Loucy (cell line): Measurements from ENCODE around the gene CREBBP.

Experiments
- H2AFZ ChIP-seq: fragments of 200-600 bp; sonication (generic); 2 replicates; pipeline ENCODE4 v1.6.0; 2016; ENCODE audit warnings: antibody characterized with exemption, mild to moderate bottlenecking, low read length, moderate library complexity
- H3F3A ChIP-seq: fragments of 200-600 bp; 2 replicates; pipeline ENCODE4 v1.6.0; 2016; ENCODE audit warnings: antibody characterized with exemption, low read depth, mild to moderate bottlenecking
- H3K27me3 ChIP-seq: fragments of 200-600 bp; sonication (generic); 2 replicates; pipeline ENCODE4 v1.6.1; 2014; ENCODE audit warnings: low read length, mild to moderate bottlenecking; ENCODE audit not compliant: insufficient read depth, poor library complexity, severe bottlenecking
- H3K36me3 ChIP-seq: fragments of 200-600 bp; sonication (generic); 2 replicates; pipeline ENCODE4 v1.6.1; 2016; ENCODE audit warnings: low read length; ENCODE audit not compliant: insufficient read depth
- H3K4me1 ChIP-seq: fragments of 200-600 bp; sonication (generic); 2 replicates; pipeline ENCODE4 v1.5.1; 2014; ENCODE audit warnings: low read length, mild to moderate bottlenecking; ENCODE audit not compliant: insufficient read depth, poor library complexity, severe bottlenecking
- H3K4me2 ChIP-seq: fragments of 200-600 bp; sonication (generic); 2 replicates; pipeline ENCODE4 v1.6.0; 2014; ENCODE audit warnings: antibody characterized with exemption, low read length, low read depth, mild to moderate bottlenecking; ENCODE audit not compliant: poor library complexity, severe bottlenecking
- H3K4me3 ChIP-seq: fragments of 200-600 bp; sonication (generic); 2 replicates; pipeline ENCODE4 v1.5.1; 2014; ENCODE audit warnings: low read length, mild to moderate bottlenecking, mixed read lengths; ENCODE audit not compliant: poor library complexity, severe bottlenecking
- H3K79me2 ChIP-seq: fragments of 200-600 bp; sonication (generic); 2 replicates; pipeline ENCODE4 v1.6.1; 2014; ENCODE audit warnings: low read length; ENCODE audit not compliant: insufficient read depth
- H3K9ac ChIP-seq: fragments of 200-600 bp; sonication (generic); 2 replicates; pipeline ENCODE4 v1.6.0; 2014; ENCODE audit warnings: mild to moderate bottlenecking, low read depth, low read length, moderate library complexity; ENCODE audit not compliant: poor library complexity, severe bottlenecking
- H3K9me2 ChIP-seq: fragments of 200-600 bp; sonication (generic); replicated peaks from 2 replicates; pipeline ENCODE4 v1.6.1; 2016; ENCODE audit warnings: low read depth, low read length, mixed read lengths
- H3K9me3 ChIP-seq: fragments of 200-600 bp; sonication (generic); 2 replicates; pipeline ENCODE4 v1.6.1; 2014; ENCODE audit warnings: mild to moderate bottlenecking, antibody characterized with exemption, low read length, low read depth; ENCODE audit not compliant: insufficient read depth
- H4K20me1 ChIP-seq: fragments of 200-600 bp; sonication (generic); 2 replicates; pipeline ENCODE4 v1.6.0; 2014; ENCODE audit warnings: antibody characterized with exemption, low read length, mild to moderate bottlenecking; ENCODE audit not compliant: insufficient read depth, poor library complexity, severe bottlenecking
- EZH2phosphoT487 ChIP-seq: fragments of 200-600 bp; IDR thresholded peaks from 2 replicates; pipeline ENCODE4 v1.6.1; 2018; ENCODE audit warnings: antibody characterized with exemption, mild to moderate bottlenecking, moderate library complexity, borderline replicate concordance
- TF ChIP-seq, protein P1 (sequence below): fragments of 200-600 bp; sonication (generic); conservative IDR thresholded peaks from 2 replicates; pipeline ENCODE4 v1.5.1; 2014; ENCODE audit warnings: mild to moderate bottlenecking, antibody characterized with exemption, low read length

CREBBP gene

DNA sequence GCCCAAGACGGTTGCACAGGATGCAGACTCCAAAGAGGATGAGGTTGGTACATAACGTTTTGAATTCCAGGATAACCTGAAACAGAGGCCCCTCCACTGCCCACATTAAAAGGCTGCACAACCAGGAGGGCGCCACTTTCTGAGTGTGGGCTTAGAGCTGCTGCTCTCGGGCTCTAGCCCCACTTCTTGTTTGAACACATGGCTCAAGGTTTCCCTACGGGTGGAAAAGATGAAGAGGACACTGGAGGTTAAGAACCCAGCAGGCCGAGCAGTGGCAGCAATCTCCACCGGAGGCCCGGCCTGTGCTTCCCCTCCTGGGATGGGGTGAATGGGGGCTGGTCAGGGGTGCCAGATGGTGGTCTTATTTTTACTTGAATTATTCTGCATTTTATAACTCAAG lies 155.2 kb downstream of the CREBBP start:
- no peaks in the 10 kb centered on the region for H3K79me2 ChIP-seq
- no peak overlapping the region for H3K9ac ChIP-seq
- H3K4me3 ChIP-seq, result no peak overlapping the region
- no peaks in the 10 kb centered on the region for H3K27me3 ChIP-seq
- peaks cover 22% of the 10 kb centered on the region; the same call in 1 of the 2 replicates for H3K36me3 ChIP-seq
- H4K20me1 ChIP-seq, result no peaks in the 10 kb centered on the region
- no peak overlapping the region for H3K4me2 ChIP-seq
- no peaks in the 10 kb centered on the region for H3K9me2 ChIP-seq
- no peaks in the 10 kb centered on the region for H3K9me3 ChIP-seq
- TF ChIP-seq, protein P1, sequence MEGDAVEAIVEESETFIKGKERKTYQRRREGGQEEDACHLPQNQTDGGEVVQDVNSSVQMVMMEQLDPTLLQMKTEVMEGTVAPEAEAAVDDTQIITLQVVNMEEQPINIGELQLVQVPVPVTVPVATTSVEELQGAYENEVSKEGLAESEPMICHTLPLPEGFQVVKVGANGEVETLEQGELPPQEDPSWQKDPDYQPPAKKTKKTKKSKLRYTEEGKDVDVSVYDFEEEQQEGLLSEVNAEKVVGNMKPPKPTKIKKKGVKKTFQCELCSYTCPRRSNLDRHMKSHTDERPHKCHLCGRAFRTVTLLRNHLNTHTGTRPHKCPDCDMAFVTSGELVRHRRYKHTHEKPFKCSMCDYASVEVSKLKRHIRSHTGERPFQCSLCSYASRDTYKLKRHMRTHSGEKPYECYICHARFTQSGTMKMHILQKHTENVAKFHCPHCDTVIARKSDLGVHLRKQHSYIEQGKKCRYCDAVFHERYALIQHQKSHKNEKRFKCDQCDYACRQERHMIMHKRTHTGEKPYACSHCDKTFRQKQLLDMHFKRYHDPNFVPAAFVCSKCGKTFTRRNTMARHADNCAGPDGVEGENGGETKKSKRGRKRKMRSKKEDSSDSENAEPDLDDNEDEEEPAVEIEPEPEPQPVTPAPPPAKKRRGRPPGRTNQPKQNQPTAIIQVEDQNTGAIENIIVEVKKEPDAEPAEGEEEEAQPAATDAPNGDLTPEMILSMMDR, result no peak
- no peaks in the 10 kb centered on the region for H3K4me1 ChIP-seq
- no peaks in the 10 kb centered on the region for H3F3A ChIP-seq
- H2AFZ ChIP-seq, result no peak overlapping the region

DNA sequence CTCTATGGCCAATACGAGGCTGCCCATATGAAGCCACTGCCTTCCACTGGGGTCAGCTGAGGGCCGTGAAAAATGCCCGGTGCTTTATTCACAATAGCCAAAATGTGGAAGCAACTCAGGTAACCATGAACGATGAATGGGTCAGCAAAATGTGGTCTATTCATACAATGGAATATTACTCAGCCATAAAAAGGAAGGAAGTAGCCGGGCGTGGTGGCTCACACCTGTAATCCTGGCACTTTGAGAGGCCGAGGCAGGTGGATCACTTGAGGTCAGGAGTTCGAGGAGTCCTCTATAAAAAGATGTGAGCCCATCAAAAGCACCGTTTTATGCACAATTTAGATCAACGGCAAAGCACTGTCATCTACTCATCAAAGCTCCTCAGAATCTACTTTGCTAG lies 158.0 kb downstream of the CREBBP start:
- H3K4me1 ChIP-seq, result no peaks in the 10 kb centered on the region
- no peaks in the 10 kb centered on the region for H4K20me1 ChIP-seq
- 0 out of 2 replicates have a peak, but pooled peaks cover under 1% of the 10 kb centered on the region for H3K36me3 ChIP-seq
- no peaks in the 10 kb centered on the region for H3K9me2 ChIP-seq
- no peaks in the 10 kb centered on the region for H3K79me2 ChIP-seq
- no peak overlapping the region for H3K4me2 ChIP-seq
- H3F3A ChIP-seq, result no peaks in the 10 kb centered on the region
- H3K9me3 ChIP-seq, result no peaks in the 10 kb centered on the region
- TF ChIP-seq EZH2phosphoT487, result no peak
- TF ChIP-seq, protein P1, result no peak
- H3K9ac ChIP-seq, result no peak overlapping the region
- no peak overlapping the region for H2AFZ ChIP-seq
- H3K4me3 ChIP-seq, result no peak overlapping the region
- H3K27me3 ChIP-seq, result no peaks in the 10 kb centered on the region

DNA sequence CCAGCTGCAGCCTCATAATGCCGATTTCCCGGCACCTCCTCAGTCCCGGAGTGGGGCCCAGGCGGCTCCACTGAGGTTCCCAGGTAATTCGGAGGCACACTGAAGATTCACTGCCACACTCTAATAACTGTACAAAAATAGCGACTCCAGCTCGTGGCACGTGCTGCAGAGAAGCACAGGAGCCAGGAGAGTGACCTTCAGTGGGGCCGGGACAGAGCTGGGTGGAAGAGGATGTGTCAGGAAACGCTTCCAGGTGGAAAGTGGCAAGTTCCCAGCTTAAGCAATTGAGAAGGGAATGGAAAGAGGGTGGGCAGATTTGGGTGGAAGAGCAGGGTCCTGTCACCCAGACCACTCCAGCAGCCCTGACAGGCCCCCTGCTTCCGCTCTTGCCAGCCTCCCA lies 160.1 kb downstream of the CREBBP start:
- Histone ChIP-seq H3K27me3 (no peaks in the 10 kb centered on the region), H3K36me3 (no peaks in the 10 kb centered on the region), H3K9me3 (no peaks in the 10 kb centered on the region), H4K20me1 (no peaks in the 10 kb centered on the region), H3K4me3 (no peak overlapping the region), H3K9ac (no peak overlapping the region), H3F3A (no peaks in the 10 kb centered on the region), H2AFZ (no peak overlapping the region), H3K79me2 (peaks cover 12% of the 10 kb centered on the region), H3K4me2 (no peak overlapping the region), H3K9me2 (no peaks in the 10 kb centered on the region), H3K4me1 (peaks cover 3% of the 10 kb centered on the region)
- no peak for TF ChIP-seq EZH2phosphoT487
- TF ChIP-seq, protein P1, result no peak
